Left hindlimb (tissue), 1 donor: Measurements from ENCODE around the gene FGD5.

ENCODE experiments used
- DNase-seq: peaks from one replicate; pipeline ENCODE4 v3.0.0-alpha.2; 2018

FGD5 gene

GRCh38 chr3:14907043-14907966 is 88.5 kb downstream of the FGD5 start:
- no peak for DNase-seq

GRCh38 chr3:14909250-14909649 is 90.5 kb downstream of the FGD5 start:
- no peak for DNase-seq

GRCh38 chr3:14911651-14912050 is 92.9 kb downstream of the FGD5 start:
- no peak for DNase-seq

GRCh38 chr3:14913071-14913925 is 94.5 kb downstream of the FGD5 start:
- DNase-seq = no peak

- DNase-seq = no peak
Measured at GRCh38 chr3:14913926-14914778, 95.4 kb downstream of the FGD5 start.

GRCh38 chr3:14914779-14915117 is 96.0 kb downstream of the FGD5 start:
- DNase-seq = no peak

- DNase-seq = no peak
Measured at GRCh38 chr3:14915636-14916222, 97.0 kb downstream of the FGD5 start.

GRCh38 chr3:14918356-14918860 is 99.6 kb downstream of the FGD5 start:
- DNase-seq = no peak

GRCh38 chr3:14920536-14920935 is 101.8 kb downstream of the FGD5 start:
- no peak for DNase-seq

- peak; percentile 90 for DNase-seq
Measured at GRCh38 chr3:14921034-14921616, 102.4 kb downstream of the FGD5 start.

- no peak for DNase-seq
Measured at GRCh38 chr3:14921811-14922705, 103.3 kb downstream of the FGD5 start.

GRCh38 chr3:14922863-14923262 is 104.1 kb downstream of the FGD5 start:
- DNase-seq = no peak

- no peak for DNase-seq
Measured at GRCh38 chr3:14923476-14923875, 104.7 kb downstream of the FGD5 start.

- DNase-seq = no peak
Measured at GRCh38 chr3:14925729-14926591, 107.2 kb downstream of the FGD5 start.

GRCh38 chr3:14926592-14926991 is 107.8 kb downstream of the FGD5 start:
- DNase-seq = no peak

- no peak for DNase-seq
Measured at GRCh38 chr3:14927308-14927707, 108.5 kb downstream of the FGD5 start.

- no peak for DNase-seq
Measured at GRCh38 chr3:14929310-14930074, 110.7 kb downstream of the FGD5 start.

GRCh38 chr3:14933820-14934425 is 115.2 kb downstream of the FGD5 start:
- no peak for DNase-seq
